Panc1 (cell line): ENCODE data around the gene ZFYVE21. TPM values are rescaled to one million over a fixed set of nuclear protein-coding genes. Genes with fewer than 3 reads are reported as not detected.

Experiments
- ATAC-seq: fragments of 200-7000 bp; cut with Tn5 transposase; 2 replicates; pipeline ENCODE4 v1.9.1; 2020; ENCODE audit warnings: mild to moderate bottlenecking, moderate library complexity
- BruUV-seq: library from RNA; stranded (reverse); fragments of 400-500 nt; replicated peaks from 2 replicates; lab custom pipeline; 2021; lab: Mats Ljungman, UMichigan
- CTCF ChIA-PET: fragments of 300-600 bp; sonication (Branson Sonifier 250); formaldehyde crosslinking; loops from one replicate; lab custom pipeline; 2022; ENCODE audit warnings: antibody characterized with exemption; lab: Charles Lee
- POLR2A ChIA-PET: fragments of 300-600 bp; sonication (Branson Sonifier 250); formaldehyde crosslinking; loops from one replicate; lab custom pipeline; 2022; ENCODE audit warnings: antibody characterized with exemption; lab: Charles Lee
- DNase-seq: peaks from one replicate; pipeline ENCODE4 v3.0.0-alpha.2; 2010; ENCODE audit warnings: low read depth, low spot score
- H3K27ac ChIP-seq: 2 replicates; pipeline ENCODE4 v1.5.1; 2011; ENCODE audit warnings: mild to moderate bottlenecking, low read length, inconsistent platforms
- H3K27me3 ChIP-seq: fragments of 200-500 bp; sonication (Bioruptor generic); 2 replicates; pipeline ENCODE4 v1.6.0; 2014; ENCODE audit warnings: low read length, inconsistent platforms; ENCODE audit not compliant: control insufficient read depth, insufficient read depth
- H3K36me3 ChIP-seq: fragments of 200-500 bp; sonication (Bioruptor generic); 2 replicates; pipeline ENCODE4 v1.5.1; 2014; ENCODE audit warnings: inconsistent platforms, mild to moderate bottlenecking, low read length, moderate library complexity; ENCODE audit not compliant: control insufficient read depth, insufficient read depth
- H3K4me1 ChIP-seq: 2 replicates; pipeline ENCODE4 v1.5.1; 2011; ENCODE audit warnings: inconsistent platforms, mild to moderate bottlenecking, low read length, moderate library complexity; ENCODE audit not compliant: control insufficient read depth, insufficient read depth
- H3K4me3 ChIP-seq, 2 experiments: 2 replicates each; pipeline ENCODE4 v1.5.1; 2011 to 2012; ENCODE audit warnings: low read depth in 2 of 2, low read length in 2 of 2, mild to moderate bottlenecking in 2 of 2, inconsistent platforms in 1 of 2, moderate library complexity in 1 of 2
- H3K9me3 ChIP-seq: fragments of 200-500 bp; sonication (Bioruptor generic); 2 replicates; pipeline ENCODE4 v1.5.1; 2014; ENCODE audit warnings: low read depth, mild to moderate bottlenecking, inconsistent platforms, low read length, moderate library complexity; ENCODE audit not compliant: control insufficient read depth, insufficient read depth
- CTCF ChIP-seq: fragments of 450-650 bp; IDR thresholded peaks from 2 replicates; pipeline ENCODE4 v1.5.1; 2017; ENCODE audit warnings: mild to moderate bottlenecking
- POLR2AphosphoS5 ChIP-seq: IDR thresholded peaks from 2 replicates; pipeline ENCODE4 v1.6.1; 2012; ENCODE audit warnings: mild to moderate bottlenecking, low read depth, low read length, moderate library complexity
- REST ChIP-seq, 2 experiments: IDR thresholded peaks; 2 replicates each; pipeline ENCODE4 v1.6.1; 2011 to 2012; ENCODE audit warnings: low read depth in 2 of 2, control low read depth in 1 of 2, low read length in 1 of 2, mild to moderate bottlenecking in 1 of 2, moderate library complexity in 1 of 2; ENCODE audit not compliant: insufficient read depth in 1 of 2
- SIN3A ChIP-seq: IDR thresholded peaks from 2 replicates; pipeline ENCODE4 v1.6.1; 2012; ENCODE audit warnings: low read depth, mild to moderate bottlenecking, low read length, moderate library complexity, borderline replicate concordance; ENCODE audit not compliant: insufficient read depth
- TCF7L2 ChIP-seq: IDR thresholded peaks from 2 replicates; pipeline ENCODE4 v1.6.1; 2011; ENCODE audit warnings: mild to moderate bottlenecking, low read depth, low read length, inconsistent platforms
- in situ Hi-C: cut with HindIII; loops from 2 replicates; pipeline ENCODE4 v1.10.0; 2016; ENCODE audit warnings: low sequenced_read_pairs, low pct_unique_long_range_greater_than_20kb
- intact Hi-C: fragments of 100-400 bp; cut with micrococcal nuclease; formaldehyde crosslinking; loops from one replicate; pipeline ENCODE4 v1.10.0; 2022; ENCODE audit not compliant: unreplicated experiment
- total RNA-seq: library from RNA; stranded (reverse); gene quantifications from one replicate; pipeline ENCODE4 v1.2.1, GENCODE V29; 2021; ENCODE audit not compliant: unreplicated experiment

ZFYVE21 gene
- total RNA-seq, 1 experiment from 2014 or later: 41.8 TPM

- no peak overlapping the region for H3K4me3 ChIP-seq
- no peak overlapping the region for H3K27ac ChIP-seq
- ATAC-seq (no peak), DNase-seq (no peak)
- intact Hi-C loops: no loop called here
- H3K36me3 ChIP-seq: no peaks in the 10 kb centered on the region
- ChIA-PET POLR2A (no interaction called here), CTCF (no interaction called here)
- peaks cover 8% of the 10 kb centered on the region for H3K4me1 ChIP-seq
- no peaks in the 10 kb centered on the region for H3K27me3 ChIP-seq
- BruUV-seq: no TSS peak
- H3K9me3 ChIP-seq: no peaks in the 10 kb centered on the region
- in situ Hi-C loops: no loop called here
- no peak for TF ChIP-seq SIN3A
- TF ChIP-seq CTCF: no peak
- no peak for TF ChIP-seq REST (IDR thresholded peaks at IDR 0.05; ENCODE audit: insufficient read depth in 1 of 2, low read depth in 2 of 2, low read length in 1 of 2)
- TF ChIP-seq TCF7L2: no peak
- no peak for TF ChIP-seq POLR2AphosphoS5
Measured at GRCh38 chr14:103704708-103705107, 10.9 kb upstream of the ZFYVE21 start.

- H3K27me3 ChIP-seq: no peaks in the 10 kb centered on the region
- ATAC-seq (no peak), DNase-seq (no peak)
- H3K9me3 ChIP-seq: no peaks in the 10 kb centered on the region
- no TSS peak for BruUV-seq
- H3K36me3 ChIP-seq: no peaks in the 10 kb centered on the region
- no peak overlapping the region for H3K27ac ChIP-seq
- in situ Hi-C loops (no loop called here), intact Hi-C loops (no loop called here)
- ChIA-PET POLR2A (no interaction called here), CTCF (no interaction called here)
- peaks cover 4% of the 10 kb centered on the region for H3K4me1 ChIP-seq
- no peak for TF ChIP-seq SIN3A
- TF ChIP-seq POLR2AphosphoS5: no peak
- no peak for TF ChIP-seq TCF7L2
- no peak for TF ChIP-seq REST (IDR thresholded peaks at IDR 0.05; ENCODE audit: insufficient read depth in 1 of 2, low read depth in 2 of 2, low read length in 1 of 2)
- no peak for TF ChIP-seq CTCF
- no peak overlapping the region for H3K4me3 ChIP-seq
Measured at GRCh38 chr14:103705118-103705503, 10.5 kb upstream of the ZFYVE21 start.
